T-helper 2 cell treated with Interferon-gamma antibody and Interleukin-4, amounts not matched to agents 100 ng/mL and 5 ng/mL, for 36 hours (primary cell): ENCODE data around the gene FYTTD1. TPM values are rescaled to one million over a fixed set of nuclear protein-coding genes. Genes with fewer than 3 reads are reported as not detected.

Experiments
- intact Hi-C: fragments of 100-400 bp; cut with micrococcal nuclease; formaldehyde crosslinking; loops from one replicate; pipeline ENCODE4 v1.15.1; 2023
- total RNA-seq: library from RNA; stranded (reverse); gene quantifications from 2 replicates; pipeline ENCODE4 v1.2.3, GENCODE V29; 2022

FYTTD1 gene
- total RNA-seq, 1 donor from 2014 or later = 42.9 TPM

GRCh38 chr3:197790033-197790432 is 40.4 kb downstream of the FYTTD1 start:
- intact Hi-C loops = loop anchor here (2.0 to 5.0 kb wide), 4 partner anchors 53 to 788 kb away; partner anchors contain the start of gene RUBCN

GRCh38 chr3:197791113-197791891 is 41.6 kb downstream of the FYTTD1 start, which contains the start of gene LRCH3:
Gene LRCH3 (plus strand): TSS chr3:197791254. CDS start chr3:197791279, 25 bp downstream.
- intact Hi-C loops = loop anchor here (2.0 to 5.0 kb wide), 4 partner anchors 55 to 789 kb away; partner anchors contain the start of gene RUBCN

- intact Hi-C loops = loop anchor here (2.0 to 5.0 kb wide), 6 partner anchors 41 to 790 kb away; partner anchors contain the start of gene RUBCN
These were observed 42.4 kb downstream of the FYTTD1 start for GRCh38 chr3:197791892-197792647.

- intact Hi-C loops = loop anchor here (1.0 to 5.0 kb wide), 5 partner anchors 9 to 791 kb away; no protein-coding TSS in a partner anchor
These were observed 43.6 kb downstream of the FYTTD1 start for GRCh38 chr3:197793247-197793646.

GRCh38 chr3:197794115-197794514 is 44.4 kb downstream of the FYTTD1 start:
- intact Hi-C loops = loop anchor here (5.0 kb wide), 2 partner anchors 153 to 792 kb away; no protein-coding TSS in a partner anchor

- intact Hi-C loops = no loop called here
These were observed 45.5 kb downstream of the FYTTD1 start for GRCh38 chr3:197795200-197795599.

- intact Hi-C loops = no loop called here
These were observed 46.4 kb downstream of the FYTTD1 start for GRCh38 chr3:197796087-197796486.

- intact Hi-C loops = no loop called here
These were observed 49.2 kb downstream of the FYTTD1 start for GRCh38 chr3:197798863-197799262.

GRCh38 chr3:197800379-197800778 is 50.7 kb downstream of the FYTTD1 start:
- intact Hi-C loops = no loop called here

- intact Hi-C loops = loop anchor here (1.0 to 2.0 kb wide), 2 partner anchors 9 to 53 kb away; partner anchors contain the start of gene FYTTD1
These were observed 52.5 kb downstream of the FYTTD1 start for GRCh38 chr3:197801891-197802778.

- intact Hi-C loops = loop anchor here (1.0 to 2.0 kb wide), 2 partner anchors 10 to 54 kb away; partner anchors contain the start of gene FYTTD1
These were observed 53.2 kb downstream of the FYTTD1 start for GRCh38 chr3:197802779-197803459.

GRCh38 chr3:197804511-197804910 is 54.8 kb downstream of the FYTTD1 start:
- intact Hi-C loops = no loop called here

GRCh38 chr3:197807969-197808587 is 58.4 kb downstream of the FYTTD1 start:
- intact Hi-C loops = no loop called here

- intact Hi-C loops = no loop called here
These were observed 59.8 kb downstream of the FYTTD1 start for GRCh38 chr3:197809356-197810020.

GRCh38 chr3:197810901-197811300 is 61.2 kb downstream of the FYTTD1 start:
- intact Hi-C loops = no loop called here

GRCh38 chr3:197811343-197811742 is 61.7 kb downstream of the FYTTD1 start:
- intact Hi-C loops = no loop called here

GRCh38 chr3:197814372-197814771 is 64.7 kb downstream of the FYTTD1 start:
- intact Hi-C loops = no loop called here

GRCh38 chr3:197820550-197821335 is 71.1 kb downstream of the FYTTD1 start:
- intact Hi-C loops = no loop called here
